OCI-LY7 (cell line): ENCODE results near the gene NCKAP1. TPM values are rescaled to one million over a fixed set of nuclear protein-coding genes. Genes with fewer than 3 reads are reported as not detected.

Experiments used
- BruUV-seq: library from RNA; stranded (reverse); fragments of 400-500 nt; replicated peaks from 2 replicates; lab custom pipeline; 2021; lab: Mats Ljungman, UMichigan
- CTCF ChIA-PET: fragments of 300-600 bp; sonication (Branson Sonifier 250); formaldehyde crosslinking; loops from one replicate; lab custom pipeline; 2022; ENCODE audit warnings: antibody characterized with exemption; ENCODE audit not compliant: unreplicated experiment; lab: Charles Lee
- POLR2A ChIA-PET: fragments of 300-600 bp; sonication (Branson Sonifier 250); formaldehyde crosslinking; loops from one replicate; lab custom pipeline; 2022; ENCODE audit warnings: antibody characterized with exemption; lab: Charles Lee
- DNase-seq: peaks from one replicate; pipeline ENCODE4 v3.0.0-alpha.2; 2015; ENCODE audit warnings: low spot score
- H2AFZ ChIP-seq: fragments of 200-600 bp; sonication (generic), shearing (Covaris generic); 2 replicates; pipeline ENCODE4 v1.6.1; 2014; ENCODE audit warnings: mild to moderate bottlenecking, antibody characterized with exemption, low read length, moderate library complexity
- H3K27ac ChIP-seq: fragments of 200-600 bp; sonication (generic); 2 replicates; pipeline ENCODE4 v1.5.1; 2014; ENCODE audit warnings: mixed run types, low read depth, mild to moderate bottlenecking, moderate library complexity, low read length, inconsistent platforms; ENCODE audit not compliant: poor library complexity, severe bottlenecking
- H3K36me3 ChIP-seq: fragments of 200-600 bp; sonication (generic); 2 replicates; pipeline ENCODE4 v1.6.1; 2014; ENCODE audit warnings: mild to moderate bottlenecking, antibody characterized with exemption, low read length, moderate library complexity, mixed read lengths; ENCODE audit not compliant: insufficient read depth
- H3K4me1 ChIP-seq: fragments of 200-600 bp; sonication (generic); 2 replicates; pipeline ENCODE4 v1.5.1; 2014; ENCODE audit warnings: mild to moderate bottlenecking, low read length; ENCODE audit not compliant: insufficient read depth, poor library complexity, severe bottlenecking
- H3K4me2 ChIP-seq: fragments of 200-600 bp; sonication (generic); 2 replicates; pipeline ENCODE4 v1.6.1; 2014; ENCODE audit warnings: mild to moderate bottlenecking, low read length
- H3K4me3 ChIP-seq: fragments of 200-600 bp; sonication (generic); 2 replicates; pipeline ENCODE4 v1.5.1; 2014; ENCODE audit warnings: mild to moderate bottlenecking, low read depth, low read length; ENCODE audit not compliant: poor library complexity, severe bottlenecking
- H3K79me2 ChIP-seq: fragments of 200-600 bp; sonication (generic); 2 replicates; pipeline ENCODE4 v1.6.1; 2016; ENCODE audit warnings: low read depth, mild to moderate bottlenecking, low read length, moderate library complexity, mixed read lengths; ENCODE audit not compliant: insufficient read depth
- H3K9me2 ChIP-seq: fragments of 200-600 bp; sonication (generic); 2 replicates; pipeline ENCODE4 v1.6.1; 2016; ENCODE audit warnings: mild to moderate bottlenecking, low read length, mixed read lengths; ENCODE audit not compliant: insufficient read depth
- H3K9me3 ChIP-seq: fragments of 200-600 bp; sonication (generic); 2 replicates; pipeline ENCODE4 v1.6.1; 2014; ENCODE audit warnings: mild to moderate bottlenecking, mixed run types, low read length, mixed read lengths
- H4K20me1 ChIP-seq: fragments of 200-600 bp; sonication (generic); 2 replicates; pipeline ENCODE4 v1.6.1; 2014; ENCODE audit warnings: mild to moderate bottlenecking, antibody characterized with exemption, low read length, moderate library complexity, mixed read lengths; ENCODE audit not compliant: insufficient read depth
- CTCF ChIP-seq: fragments of 200-600 bp; sonication (generic); conservative IDR thresholded peaks from 2 replicates; pipeline ENCODE4 v1.5.1; 2014; ENCODE audit warnings: mild to moderate bottlenecking, antibody characterized with exemption, low read length, moderate library complexity, mixed read lengths
- EZH2phosphoT487 ChIP-seq: fragments of 200-600 bp; sonication (generic); IDR thresholded peaks from 2 replicates; pipeline ENCODE4 v1.6.1; 2018; ENCODE audit warnings: low read depth, borderline replicate concordance, mild to moderate bottlenecking, mixed run types, antibody characterized with exemption, low read length, moderate library complexity, mixed read lengths
- intact Hi-C: fragments of 100-400 bp; cut with micrococcal nuclease; formaldehyde crosslinking; loops from one replicate; pipeline ENCODE4 v1.10.0; 2022; ENCODE audit not compliant: unreplicated experiment
- total RNA-seq, 2 experiments: library from RNA; depleted of rRNA in 1 of 2; stranded (reverse); fragments of >200 nt in 1 of 2; shearing (Covaris generic) in 1 of 2; gene quantifications; 2 replicates each; pipeline ENCODE4 v1.2.3, GENCODE V29; 2014 to 2022

The NCKAP1 gene
- total RNA-seq, 2 experiments from 2014 or later, result 0.06 to 0.55 TPM

- Histone ChIP-seq H3K9me2 (no peaks in the 10 kb centered on the region), H3K36me3 (no peaks in the 10 kb centered on the region), H2AFZ (no peak overlapping the region), H3K27ac (no peak overlapping the region), H3K4me3 (no peak overlapping the region), H3K79me2 (no peaks in the 10 kb centered on the region), H3K4me1 (peaks cover 17% of the 10 kb centered on the region), H4K20me1 (peaks cover 14% of the 10 kb centered on the region; the same call in 1 of the 2 replicates), H3K9me3 (no peaks in the 10 kb centered on the region), H3K4me2 (no peak overlapping the region)
- intact Hi-C loops, result no loop called here
- no peak for DNase-seq
- no TSS peak for BruUV-seq
- no peak for TF ChIP-seq CTCF
- TF ChIP-seq EZH2phosphoT487, result no peak
- ChIA-PET CTCF (no interaction called here), POLR2A (interaction anchor here (0.5 kb wide), 1 partner anchor 239 kb away, joined by 3 read pairs; no protein-coding TSS in a partner anchor)
Observed at GRCh38 chr2:183031911-183032794, 6.1 kb downstream of the NCKAP1 start.

- Histone ChIP-seq H3K79me2 (no peaks in the 10 kb centered on the region), H3K4me1 (no peaks in the 10 kb centered on the region), H3K9me3 (no peaks in the 10 kb centered on the region), H3K4me3 (no peak overlapping the region), H3K36me3 (no peaks in the 10 kb centered on the region), H2AFZ (no peak overlapping the region), H3K27ac (no peak overlapping the region), H4K20me1 (no peaks in the 10 kb centered on the region; the same call in 1 of the 2 replicates), H3K4me2 (no peak overlapping the region), H3K9me2 (no peaks in the 10 kb centered on the region)
- BruUV-seq, result no TSS peak
- intact Hi-C loops, result no loop called here
- POLR2A ChIA-PET, result interaction anchor here (0.7 kb wide), 1 partner anchor 764 kb away, joined by 7 read pairs; no protein-coding TSS in a partner anchor
- CTCF ChIA-PET, result no interaction called here
- TF ChIP-seq EZH2phosphoT487, result no peak
- TF ChIP-seq CTCF, result no peak
- DNase-seq, result no peak
Observed at GRCh38 chr2:183029219-183029618, 9.0 kb downstream of the NCKAP1 start.

- no peaks in the 10 kb centered on the region for H3K79me2 ChIP-seq
- POLR2A ChIA-PET, result no interaction called here
- intact Hi-C loops, result no loop called here
Observed at GRCh38 chr2:183028108-183028507, 10.1 kb downstream of the NCKAP1 start.

More at GRCh38 chr2:183028108-183028507, 10.1 kb downstream of the NCKAP1 start:
- no TSS peak for BruUV-seq
- Histone ChIP-seq H2AFZ (no peak overlapping the region), H3K36me3 (no peaks in the 10 kb centered on the region), H3K9me2 (no peaks in the 10 kb centered on the region), H3K27ac (no peak overlapping the region), H4K20me1 (no peaks in the 10 kb centered on the region; the same call in 1 of the 2 replicates), H3K4me3 (no peak overlapping the region), H3K4me2 (no peak overlapping the region), H3K9me3 (no peaks in the 10 kb centered on the region), H3K4me1 (no peaks in the 10 kb centered on the region)
- DNase-seq, result no peak
- CTCF ChIA-PET, result no interaction called here
- TF ChIP-seq EZH2phosphoT487 (no peak), CTCF (no peak)
